Smooth muscle cell (in vitro differentiated cells): ENCODE results near the gene PFKP. TPM values are rescaled to one million over a fixed set of nuclear protein-coding genes. Genes with fewer than 3 reads are reported as not detected.
A peak's percentile ranks its signal among the peaks of the same experiment; 100 is the strongest.

Source experiments
- DNase-seq: peaks from one replicate; lab custom pipeline; 2025; ENCODE audit not compliant: unreplicated experiment; lab: John Stamatoyannopoulos, UW
- H2AFZ ChIP-seq: fragments of 200-600 bp; sonication (generic); 2 replicates; pipeline ENCODE4 v1.6.0; 2016; ENCODE audit warnings: antibody characterized with exemption, low read depth, mild to moderate bottlenecking
- H3F3A ChIP-seq: fragments of 200-600 bp; sonication (generic); 2 replicates; pipeline ENCODE4 v1.6.0; 2017; ENCODE audit warnings: antibody characterized with exemption, low read depth
- H3K27ac ChIP-seq: fragments of 200-600 bp; sonication (generic); 2 replicates; pipeline ENCODE4 v1.5.1; 2016; ENCODE audit warnings: low read depth, mild to moderate bottlenecking
- H3K27me3 ChIP-seq: fragments of 200-600 bp; sonication (generic); 2 replicates; pipeline ENCODE4 v1.6.1; 2016; ENCODE audit warnings: low read depth, mild to moderate bottlenecking
- H3K36me3 ChIP-seq: fragments of 200-600 bp; sonication (generic); 2 replicates; pipeline ENCODE4 v1.5.1; 2016; ENCODE audit warnings: low read depth
- H3K4me1 ChIP-seq: fragments of 200-600 bp; sonication (generic); 2 replicates; pipeline ENCODE4 v1.5.1; 2016; ENCODE audit warnings: low read depth
- H3K4me2 ChIP-seq: fragments of 200-600 bp; sonication (generic); 2 replicates; pipeline ENCODE4 v1.6.0; 2016; ENCODE audit warnings: mild to moderate bottlenecking
- H3K4me3 ChIP-seq: fragments of 200-600 bp; sonication (generic); 2 replicates; pipeline ENCODE4 v1.5.1; 2016; ENCODE audit warnings: mild to moderate bottlenecking
- H3K79me2 ChIP-seq: fragments of 200-600 bp; sonication (generic); 2 replicates; pipeline ENCODE4 v1.6.0; 2016; ENCODE audit warnings: low read depth, mild to moderate bottlenecking
- H3K9ac ChIP-seq: fragments of 200-600 bp; sonication (generic); 2 replicates; pipeline ENCODE4 v1.6.0; 2016; ENCODE audit warnings: low read depth
- H3K9me3 ChIP-seq: fragments of 200-600 bp; sonication (generic); replicated peaks from 2 replicates; pipeline ENCODE4 v1.5.1; 2016; ENCODE audit warnings: low read depth
- H4K20me1 ChIP-seq: fragments of 200-600 bp; sonication (generic); 2 replicates; pipeline ENCODE4 v1.6.0; 2016; ENCODE audit warnings: low read depth
- CTCF ChIP-seq: fragments of 200-600 bp; sonication (generic); IDR thresholded peaks from 2 replicates; pipeline ENCODE4 v1.5.1; 2017; ENCODE audit warnings: borderline replicate concordance, mild to moderate bottlenecking, antibody characterized with exemption; ENCODE audit not compliant: insufficient read depth, poor library complexity, severe bottlenecking
- WGBS: methylation state at CpG from one replicate; pipeline ENCODE4 v1.1.7; 2016; ENCODE audit warnings: low lambda C conversion rate; 5-methylcytosine and 5-hydroxymethylcytosine counted together
- polyA plus RNA-seq: library from polyadenylated mRNA; unstranded; fragments of >200 nt; fragmentation: Nextera tagmentation; extraction: Ambion mirVana; gene quantifications from 2 replicates; pipeline ENCODE4 v1.2.1, GENCODE V29; 2016
- total RNA-seq: library from RNA; depleted of rRNA; stranded (reverse); fragments of >200 nt; gene quantifications from 2 replicates; pipeline ENCODE4 v1.2.3, GENCODE V29; 2014

The PFKP gene
- total and polyA plus RNA-seq, 2 experiments from 2014 or later = 178 to 203 TPM

DNA sequence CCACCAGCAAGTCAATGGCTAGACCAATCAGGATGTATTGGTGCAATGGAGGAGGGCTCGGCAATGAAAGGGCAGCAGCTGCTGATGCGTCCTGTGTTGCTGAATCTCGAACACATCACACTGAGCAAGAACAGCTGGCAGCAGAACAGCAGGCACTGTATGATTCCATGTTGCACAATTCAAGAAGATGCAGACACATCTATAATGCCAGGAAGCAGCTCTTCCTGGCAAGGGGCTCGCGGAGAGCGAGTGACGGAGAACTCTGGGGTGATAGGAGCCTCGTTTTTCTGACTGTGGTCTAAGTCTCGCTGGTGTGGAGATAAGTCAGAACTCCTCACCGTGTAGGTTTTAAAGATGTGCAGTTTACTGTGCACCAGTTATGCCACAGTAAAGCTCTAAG, 24.8 kb upstream of the PFKP start:
- 83% methylated on average over 10 of the region's 10 CpGs for WGBS
- Histone ChIP-seq H3K4me1 (peaks cover 14% of the 10 kb centered on the region), H3K9me3 (no peaks in the 10 kb centered on the region), H3K4me3 (no peak overlapping the region), H3K4me2 (no peak overlapping the region), H2AFZ (no peak overlapping the region), H3K27me3 (no peaks in the 10 kb centered on the region), H3F3A (peaks cover 5% of the 10 kb centered on the region), H4K20me1 (no peaks in the 10 kb centered on the region), H3K36me3 (no peaks in the 10 kb centered on the region), H3K27ac (no peak overlapping the region), H3K79me2 (no peaks in the 10 kb centered on the region), H3K9ac (no peak overlapping the region)
- DNase-seq = no peak
- no peak for TF ChIP-seq CTCF

GRCh38 chr10:3043512-3044368, 23.6 kb upstream of the PFKP start:
- peak; percentile 90 for TF ChIP-seq CTCF
- H3K4me2 ChIP-seq = peak overlapping the region; percentile 63

GRCh38 chr10:3045471-3046209, 21.7 kb upstream of the PFKP start:
- Histone ChIP-seq H3K4me2 (peak overlapping the region; percentile 59), H3K4me3 (no peak overlapping the region), H3F3A (peaks cover 5% of the 10 kb centered on the region), H3K27ac (peak overlapping the region; percentile 68), H3K27me3 (no peaks in the 10 kb centered on the region), H3K79me2 (no peaks in the 10 kb centered on the region), H2AFZ (peak overlapping the region; percentile 6), H3K4me1 (peaks cover 22% of the 10 kb centered on the region), H3K36me3 (no peaks in the 10 kb centered on the region), H3K9me3 (no peaks in the 10 kb centered on the region), H3K9ac (peak overlapping the region; percentile 5), H4K20me1 (no peaks in the 10 kb centered on the region)
- peak; percentile 26 for TF ChIP-seq CTCF
- DNase-seq = peak; percentile 20
- 17% methylated on average over 10 of the region's 11 CpGs for WGBS

More at GRCh38 chr10:3043512-3044368, 23.6 kb upstream of the PFKP start:
- Histone ChIP-seq H3K79me2 (no peaks in the 10 kb centered on the region), H3K27ac (no peak overlapping the region), H4K20me1 (no peaks in the 10 kb centered on the region), H3F3A (peaks cover 5% of the 10 kb centered on the region), H3K36me3 (no peaks in the 10 kb centered on the region), H3K9ac (no peak overlapping the region), H3K27me3 (no peaks in the 10 kb centered on the region), H3K9me3 (no peaks in the 10 kb centered on the region), H3K4me3 (no peak overlapping the region), H2AFZ (peak overlapping the region; percentile 20), H3K4me1 (peaks cover 20% of the 10 kb centered on the region)
- WGBS = 30% methylated on average over 16 of the region's 16 CpGs
- no peak for DNase-seq
